HG02885 (cell line): ENCODE measurements around the gene NDUFB11.

Source experiments
- ATAC-seq: cut with Tn5 transposase; IDR thresholded peaks from one replicate; pipeline ENCODE4 v1.9.1; 2021; ENCODE audit warnings: mild to moderate bottlenecking; ENCODE audit not compliant: unreplicated experiment, poor library complexity

The NDUFB11 gene

DNA sequence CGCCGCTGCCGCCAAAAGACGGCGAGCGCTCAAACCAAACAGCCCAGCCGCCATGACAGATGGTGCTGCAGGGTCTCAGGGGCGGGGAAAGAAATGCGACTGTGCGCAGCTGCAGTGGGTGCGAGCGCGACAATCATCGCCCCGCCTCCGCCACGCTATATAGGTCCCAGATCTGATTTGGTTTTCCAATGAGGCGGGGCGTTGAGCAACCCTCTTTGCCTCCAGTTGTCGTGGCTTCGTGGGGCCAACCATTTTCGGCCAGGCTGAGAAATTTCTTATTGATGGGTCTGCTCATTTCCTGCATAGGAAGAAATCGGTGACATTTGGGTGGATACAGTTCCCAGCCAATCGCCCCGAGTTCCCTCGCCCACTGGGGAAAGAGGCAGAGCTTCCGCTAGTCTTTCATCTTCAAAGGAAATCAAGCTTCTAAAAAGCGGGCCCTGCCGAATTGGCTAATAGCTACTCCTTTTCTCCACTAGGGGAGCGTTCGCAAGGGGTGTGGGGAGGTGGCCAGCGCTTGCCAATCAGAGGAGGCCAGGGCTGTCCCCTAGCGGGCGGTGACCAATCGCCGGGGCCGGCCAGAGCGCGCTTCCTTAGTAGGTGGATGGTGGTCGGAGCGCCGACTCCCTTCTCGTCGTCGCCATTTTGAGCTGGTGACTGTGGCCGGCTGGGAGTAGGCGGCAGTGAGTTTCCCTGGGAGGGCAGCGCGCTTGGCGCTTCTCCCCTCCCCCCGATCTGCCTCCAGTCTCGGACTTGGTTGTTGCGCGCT lies at the start of gene NDUFB11, which contains the start of gene RBM10:
TSS of gene NDUFB11 (minus strand) at position 77 of the 769 bp plus-strand sequence. CDS start at position 54, 23 bp downstream.
TSS of gene RBM10 (plus strand) at position 596 of the 769 bp plus-strand sequence. CDS start 2,261 bp downstream, outside the sequence.
- peak; percentile 91 for ATAC-seq

DNA sequence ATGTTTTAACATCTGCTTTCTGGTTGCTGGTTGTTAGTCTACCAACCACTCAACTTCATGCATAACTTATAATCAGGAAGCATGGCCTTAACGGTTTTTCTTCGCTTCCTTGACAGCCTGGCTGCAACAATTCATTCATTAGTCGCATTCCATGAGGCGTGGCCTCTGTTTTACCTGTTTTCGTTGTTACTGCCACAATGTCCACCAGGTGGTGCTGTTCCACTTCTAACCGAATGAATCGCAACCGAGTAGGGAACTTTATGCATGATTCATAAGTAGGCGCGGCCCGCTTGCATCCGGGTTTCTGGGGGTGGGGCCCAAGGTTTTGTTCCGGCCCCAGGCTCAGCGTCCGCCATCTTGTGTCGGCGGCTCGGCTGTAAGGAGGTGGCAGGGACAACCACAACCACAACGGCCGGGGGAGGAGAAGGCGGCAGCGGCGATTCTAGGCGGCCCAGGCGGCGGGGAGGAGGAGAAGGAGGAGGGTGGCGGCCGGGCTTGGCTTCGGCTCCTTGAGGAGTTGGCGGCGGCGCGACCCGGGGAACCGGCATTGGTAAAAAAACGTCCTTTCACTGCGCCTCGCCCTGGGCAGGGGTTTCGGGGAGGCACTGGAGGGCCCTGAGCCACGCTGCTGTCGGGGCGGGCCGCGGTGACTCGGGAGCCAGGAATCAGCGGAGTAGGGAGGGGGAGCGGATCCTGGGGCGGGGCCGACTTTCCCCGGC lies 49.1 kb upstream of the NDUFB11 start, which contains the start of gene UBA1:
TSS of gene UBA1 (plus strand) at position 355 of the 719 bp plus-strand sequence. CDS start 4,974 bp downstream, outside the sequence.
- ATAC-seq = peak; percentile 82

DNA sequence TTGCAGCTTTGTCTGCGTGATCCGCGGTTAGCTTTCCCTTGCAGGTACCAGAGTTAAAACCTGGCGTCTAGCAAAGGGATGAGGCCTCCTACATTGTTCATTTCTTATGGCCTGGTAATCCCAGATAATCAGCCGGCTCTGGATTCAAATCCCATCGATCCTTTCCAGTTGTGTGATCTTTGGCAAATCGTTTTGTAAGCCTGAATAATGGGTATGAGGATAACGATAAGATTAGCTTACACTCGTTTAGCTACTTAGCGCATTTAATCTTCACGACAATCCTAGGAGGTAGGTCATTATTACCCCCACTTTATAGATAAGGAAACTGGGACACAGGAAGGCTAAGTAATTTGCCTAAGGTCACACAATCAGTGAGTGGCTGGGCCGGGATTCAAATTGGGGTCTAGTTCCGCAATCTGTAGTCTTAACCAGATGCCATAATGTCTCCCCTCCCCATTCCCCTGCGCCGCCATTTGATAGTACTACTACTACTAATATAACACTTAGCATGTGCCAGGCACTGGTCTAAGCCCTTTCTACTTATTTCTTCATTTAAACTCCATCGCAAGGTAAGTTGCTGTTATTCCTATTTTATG lies 47.4 kb upstream of the NDUFB11 start:
- no peak for ATAC-seq

DNA sequence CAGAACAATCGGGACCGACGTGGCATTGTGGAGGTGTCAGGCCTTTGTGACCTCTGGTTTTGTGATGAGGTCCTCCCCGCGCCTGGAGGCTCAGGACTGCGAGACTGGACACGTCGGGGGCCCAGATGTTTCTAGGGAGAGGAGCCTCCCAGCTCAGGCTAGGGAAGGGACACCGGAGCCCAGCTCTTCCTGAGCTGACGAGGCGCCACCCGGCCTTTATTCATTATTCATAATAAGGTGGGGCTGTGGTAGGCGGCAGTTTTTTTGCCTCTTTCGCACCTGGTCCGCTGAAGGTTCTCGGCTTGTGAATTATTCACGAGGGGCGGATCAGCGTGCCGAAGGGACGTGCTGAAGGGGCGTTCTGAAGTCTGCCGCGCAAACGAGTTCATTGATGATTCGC lies 46.8 kb upstream of the NDUFB11 start:
- ATAC-seq = no peak

DNA sequence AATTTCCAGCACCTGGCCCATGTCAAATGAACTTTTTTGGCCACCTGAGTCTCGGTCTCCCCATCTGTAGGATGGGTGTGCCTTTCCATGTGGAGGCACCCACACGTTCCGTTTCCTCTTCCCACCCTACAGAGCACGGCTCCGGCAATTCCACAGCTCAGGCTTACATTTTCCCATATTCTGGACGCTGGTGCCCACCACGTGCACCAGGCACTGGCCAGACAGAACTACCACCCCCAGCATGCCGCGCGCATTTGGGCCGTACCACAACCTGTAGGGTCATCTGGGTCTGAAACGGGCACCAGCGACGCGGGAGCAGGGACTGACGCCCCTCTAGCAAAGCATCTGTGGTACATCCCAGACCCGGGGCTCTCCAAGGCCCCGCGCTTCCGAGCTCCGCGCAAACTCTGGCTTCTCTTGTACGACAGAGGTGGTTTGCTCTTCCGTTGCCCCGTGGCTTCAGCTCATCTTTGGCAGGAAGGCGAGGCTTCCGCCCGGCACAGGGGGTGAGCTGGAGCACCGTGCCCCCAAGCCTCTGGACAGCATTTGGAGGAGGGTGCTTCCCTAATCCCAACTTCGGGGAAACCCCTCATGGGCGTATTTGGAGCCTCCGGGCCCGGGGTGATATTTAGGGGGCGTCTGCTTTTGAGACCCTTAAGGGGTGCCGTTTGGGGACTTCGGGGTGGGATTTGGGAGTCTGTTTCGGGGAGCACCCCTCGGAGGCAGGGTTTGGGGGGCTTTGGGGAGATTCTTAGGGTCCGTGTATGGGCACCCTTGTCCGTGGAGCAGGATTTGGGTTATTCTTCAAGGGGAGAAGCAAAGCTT lies 46.2 kb upstream of the NDUFB11 start:
- peak; percentile 56 for ATAC-seq

DNA sequence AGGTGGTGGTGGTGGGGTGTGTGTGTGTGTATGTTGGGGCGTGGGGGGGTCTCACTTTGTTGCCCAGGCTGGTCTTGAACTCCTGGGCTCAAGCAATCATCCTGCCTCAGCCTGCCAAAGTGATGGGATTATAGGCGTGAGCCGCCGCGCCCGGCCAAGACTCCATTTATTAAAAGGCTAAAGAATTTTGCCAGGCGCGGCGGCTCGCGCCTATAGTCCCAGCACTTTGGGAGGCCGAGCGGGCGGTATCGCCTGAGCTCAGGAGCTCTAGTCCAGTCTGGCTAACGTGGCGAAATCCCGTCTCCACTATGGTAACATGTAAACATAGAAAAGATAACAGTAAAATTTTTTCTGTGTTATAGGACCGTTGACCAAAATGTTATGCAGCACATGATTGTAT lies 45.4 kb upstream of the NDUFB11 start:
- ATAC-seq = no peak

DNA sequence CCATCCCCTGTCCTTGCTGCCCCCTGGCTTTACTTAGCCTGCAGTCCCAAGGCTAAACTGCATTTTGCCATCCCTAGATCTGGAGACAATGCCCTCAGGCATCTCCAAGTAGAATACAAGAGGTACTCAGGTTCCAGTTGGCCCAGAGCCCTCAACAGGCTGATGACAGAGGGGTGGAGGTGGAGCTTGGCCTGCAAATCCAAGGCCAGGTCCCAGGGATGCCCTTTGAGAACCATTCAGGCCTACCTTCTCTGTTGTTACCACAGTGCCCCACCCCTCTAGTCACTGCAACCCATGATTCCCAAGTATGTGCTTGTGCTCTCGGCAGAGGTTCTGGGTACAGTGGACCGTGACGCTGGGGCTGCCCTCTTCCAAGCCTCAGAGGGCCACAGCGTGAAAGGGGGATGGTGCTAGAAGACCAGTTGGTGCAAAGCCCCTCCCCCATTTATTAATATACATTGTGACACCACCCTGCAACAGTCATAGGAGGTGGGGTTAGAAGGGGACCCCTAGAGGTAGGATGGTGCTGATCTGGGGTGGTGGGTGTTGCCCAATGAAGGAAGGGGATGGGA lies 42.7 kb upstream of the NDUFB11 start:
- ATAC-seq = no peak

DNA sequence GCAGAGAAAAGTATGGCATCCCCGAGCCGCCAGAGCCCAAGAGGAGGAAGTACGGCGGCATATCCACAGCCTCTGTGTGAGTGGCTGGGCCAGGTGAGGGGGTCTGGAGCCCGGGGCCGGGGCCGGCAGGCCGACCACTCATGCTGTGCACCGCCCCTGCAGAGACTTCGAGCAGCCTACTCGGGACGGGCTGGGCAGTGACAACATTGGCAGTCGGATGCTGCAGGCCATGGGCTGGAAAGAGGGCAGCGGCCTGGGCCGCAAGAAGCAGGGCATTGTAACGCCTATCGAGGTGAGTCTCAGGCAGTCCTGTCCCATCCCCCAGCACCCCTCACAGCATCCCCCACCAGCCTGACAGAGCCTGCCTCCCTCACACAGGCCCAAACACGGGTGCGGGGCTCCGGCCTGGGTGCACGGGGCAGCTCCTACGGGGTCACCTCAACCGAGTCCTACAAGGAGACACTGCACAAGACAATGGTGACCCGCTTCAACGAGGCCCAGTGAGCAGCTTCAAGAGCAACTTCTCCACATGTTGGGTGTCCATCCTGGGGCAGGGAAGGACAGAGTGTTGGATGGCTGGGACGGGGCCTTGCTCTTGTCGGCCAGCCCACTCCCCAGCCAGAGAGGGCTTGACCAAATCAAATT lies 41.7 kb upstream of the NDUFB11 start:
- ATAC-seq = no peak

DNA sequence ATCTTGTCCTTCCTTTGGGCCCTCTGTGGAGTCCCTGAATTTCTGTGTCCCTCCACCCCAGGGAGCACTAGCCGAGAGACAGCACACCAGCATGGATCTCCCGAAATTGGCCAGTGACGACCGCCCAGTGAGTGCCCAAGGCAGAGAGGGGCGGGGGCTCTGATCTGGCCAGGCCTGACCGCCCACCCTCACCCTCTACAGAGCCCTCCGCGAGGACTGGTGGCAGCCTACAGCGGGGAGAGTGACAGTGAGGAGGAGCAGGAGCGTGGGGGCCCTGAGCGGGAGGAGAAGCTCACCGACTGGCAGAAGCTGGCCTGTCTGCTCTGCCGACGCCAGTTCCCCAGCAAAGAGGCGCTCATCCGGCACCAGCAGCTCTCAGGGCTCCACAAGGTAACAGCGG lies 40.7 kb upstream of the NDUFB11 start:
- ATAC-seq = no peak

DNA sequence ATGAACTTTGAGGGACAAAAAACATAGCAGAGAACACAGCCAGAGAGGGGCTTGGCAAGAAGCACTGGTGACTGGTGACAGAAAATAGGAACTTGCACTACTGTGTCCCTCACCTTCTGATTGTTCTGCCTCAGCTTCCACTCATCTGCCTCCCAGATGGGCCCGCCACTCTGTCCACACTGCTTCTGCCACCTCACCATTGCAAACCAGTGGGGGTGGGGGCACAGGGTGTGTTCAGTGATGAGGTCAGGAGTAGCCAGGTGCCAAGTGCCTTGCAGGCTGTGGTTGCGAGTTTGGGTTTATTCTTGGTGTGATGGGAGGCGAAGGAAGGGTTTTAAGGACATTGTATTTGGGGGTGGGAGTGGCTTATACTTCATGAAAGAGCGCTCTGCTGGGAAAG lies 40.0 kb upstream of the NDUFB11 start:
- no peak for ATAC-seq

DNA sequence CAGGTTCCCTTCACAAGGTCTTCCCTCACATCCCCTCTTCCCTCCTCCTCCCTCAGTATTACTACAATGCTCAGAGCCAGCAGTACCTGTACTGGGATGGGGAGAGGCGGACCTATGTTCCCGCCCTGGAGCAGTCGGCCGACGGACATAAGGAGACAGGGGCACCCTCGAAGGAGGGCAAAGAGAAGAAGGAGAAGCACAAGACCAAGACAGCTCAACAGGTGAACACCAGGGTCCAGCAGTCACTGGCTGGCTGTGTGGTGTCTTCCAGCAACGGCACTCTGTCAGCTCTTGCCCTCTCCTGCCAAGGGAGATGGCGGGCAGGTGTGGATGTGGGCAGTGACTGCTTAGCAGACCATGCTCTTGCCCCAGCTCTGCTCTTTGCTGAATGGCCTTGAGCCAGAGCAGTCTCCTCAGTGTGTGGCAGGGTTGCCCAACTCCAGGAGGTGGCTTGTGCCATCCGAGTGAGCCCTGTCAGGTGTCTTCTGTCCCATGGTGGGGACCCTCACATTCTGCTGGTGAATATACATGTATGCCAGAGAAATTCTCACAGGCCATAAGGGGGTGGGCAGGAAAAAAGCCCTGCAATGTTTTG lies 37.7 kb upstream of the NDUFB11 start:
- no peak for ATAC-seq

DNA sequence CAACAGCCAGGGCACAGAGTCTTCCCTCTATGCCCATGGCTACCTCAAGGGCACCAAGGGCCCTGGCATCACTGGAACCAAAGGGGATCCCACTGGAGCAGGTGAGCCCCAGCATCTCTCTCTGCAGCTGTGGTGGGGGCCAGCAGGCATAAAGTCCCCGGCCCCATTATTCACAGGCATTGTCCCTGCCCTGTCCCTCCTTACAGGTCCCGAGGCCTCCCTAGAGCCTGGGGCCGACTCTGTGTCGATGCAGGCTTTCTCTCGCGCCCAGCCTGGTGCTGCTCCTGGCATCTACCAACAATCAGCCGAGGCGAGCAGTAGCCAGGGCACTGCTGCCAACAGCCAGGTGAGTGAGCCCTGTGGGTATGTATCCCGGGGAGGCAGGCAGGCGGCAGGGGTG lies 36.8 kb upstream of the NDUFB11 start:
- no peak for ATAC-seq

DNA sequence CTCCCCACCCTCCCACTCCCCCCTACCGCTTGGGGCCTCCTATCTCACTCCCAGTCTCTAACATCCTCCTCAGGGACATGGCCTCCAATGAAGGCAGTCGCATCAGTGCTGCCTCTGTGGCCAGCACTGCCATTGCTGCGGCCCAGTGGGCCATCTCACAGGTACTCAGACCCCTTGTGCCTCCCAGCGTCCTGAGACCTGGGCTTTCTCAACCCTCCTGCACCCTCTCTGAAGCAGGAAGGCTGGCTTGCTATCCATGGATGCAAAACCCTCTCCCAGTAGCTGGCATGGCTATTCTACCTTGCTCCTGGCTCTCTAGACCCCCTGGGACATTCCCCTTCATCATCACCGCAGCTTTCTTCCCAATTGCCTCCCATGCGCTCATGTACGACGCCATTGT lies 35.8 kb upstream of the NDUFB11 start:
- no peak for ATAC-seq

DNA sequence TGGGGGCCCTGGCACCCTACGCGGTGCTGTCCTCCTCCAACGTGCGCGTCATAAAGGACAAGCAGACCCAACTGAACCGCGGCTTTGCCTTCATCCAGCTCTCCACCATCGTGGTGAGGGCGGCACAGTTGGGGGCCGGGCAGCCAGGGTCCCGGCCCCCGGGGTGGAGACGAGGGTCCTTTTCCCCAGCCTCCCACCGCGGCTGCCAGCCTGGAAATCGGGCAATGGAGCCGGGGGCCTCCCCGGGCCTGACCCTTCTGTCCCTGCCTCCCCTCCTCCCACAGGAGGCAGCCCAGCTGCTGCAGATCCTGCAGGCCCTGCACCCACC lies 35.4 kb upstream of the NDUFB11 start:
- ATAC-seq = no peak

DNA sequence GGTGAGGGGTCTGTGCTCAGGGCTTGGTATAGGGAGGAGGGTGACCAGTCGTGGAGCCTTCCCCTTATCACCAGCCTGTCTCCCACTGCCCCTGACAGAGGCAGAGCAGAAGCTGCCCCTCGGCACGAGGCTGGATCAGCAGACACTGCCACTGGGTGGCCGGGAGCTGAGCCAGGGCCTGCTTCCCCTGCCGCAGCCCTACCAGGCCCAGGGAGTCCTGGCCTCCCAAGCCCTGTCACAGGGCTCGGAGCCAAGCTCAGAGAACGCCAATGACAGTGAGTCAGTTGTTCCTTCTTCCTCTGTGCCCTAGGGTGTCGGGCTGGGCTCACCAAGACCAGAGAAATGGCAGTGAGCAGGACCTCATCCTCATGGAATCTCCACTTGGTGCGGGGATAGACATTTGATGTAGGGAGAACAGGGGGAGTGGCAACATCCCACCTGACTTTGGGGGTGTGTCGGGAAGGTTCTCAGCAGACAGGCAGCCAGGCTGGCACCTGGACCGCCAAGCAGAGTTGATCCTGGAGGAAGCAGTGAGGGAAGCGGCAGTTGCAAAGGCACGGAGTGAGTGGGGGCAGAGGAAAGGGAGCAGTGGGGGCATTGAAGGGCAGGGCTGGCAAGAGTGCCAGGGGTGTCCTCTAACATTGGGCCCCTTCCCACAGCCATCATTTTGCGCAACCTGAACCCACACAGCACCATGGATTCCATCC lies 34.9 kb upstream of the NDUFB11 start:
- no peak for ATAC-seq

DNA sequence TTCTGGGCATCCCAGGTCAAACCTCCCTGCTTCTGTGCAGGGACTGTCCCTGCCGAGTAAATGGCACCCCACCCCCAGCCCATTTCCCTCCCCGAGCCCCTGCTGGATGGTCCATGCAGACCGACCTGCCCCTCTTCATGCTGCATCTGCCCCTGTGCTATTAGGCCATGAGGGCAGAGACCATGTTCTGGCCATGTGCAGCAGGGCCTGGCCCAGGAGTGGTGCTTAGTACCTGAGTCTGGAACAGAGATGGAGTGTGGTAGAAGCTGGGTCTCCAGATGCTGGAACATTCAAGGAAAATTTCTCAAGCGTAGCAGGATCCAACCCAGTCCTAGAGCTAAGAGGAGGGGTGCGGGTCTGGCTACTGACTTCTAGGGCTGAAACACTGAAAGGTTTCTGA lies 33.8 kb upstream of the NDUFB11 start:
- ATAC-seq = no peak

DNA sequence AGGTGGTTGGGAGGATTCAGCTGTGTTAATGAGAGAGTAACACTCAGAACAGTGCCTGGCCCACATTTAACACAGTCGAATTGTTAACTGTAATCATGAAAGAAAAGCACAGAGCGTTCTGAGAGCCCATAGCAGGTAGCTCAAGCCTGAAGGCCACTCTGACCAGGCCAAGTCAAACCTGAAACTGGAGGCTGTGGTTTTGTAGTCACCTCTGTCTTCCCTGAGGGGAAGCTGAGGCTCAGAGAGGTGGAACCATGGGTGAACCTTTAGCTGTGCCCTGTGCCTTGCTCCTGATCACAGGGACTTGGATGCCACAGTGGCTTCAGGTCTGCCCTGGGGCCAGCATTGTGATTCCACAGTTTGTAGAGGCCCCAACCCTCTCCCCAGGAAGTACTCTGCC lies 32.6 kb upstream of the NDUFB11 start:
- no peak for ATAC-seq

DNA sequence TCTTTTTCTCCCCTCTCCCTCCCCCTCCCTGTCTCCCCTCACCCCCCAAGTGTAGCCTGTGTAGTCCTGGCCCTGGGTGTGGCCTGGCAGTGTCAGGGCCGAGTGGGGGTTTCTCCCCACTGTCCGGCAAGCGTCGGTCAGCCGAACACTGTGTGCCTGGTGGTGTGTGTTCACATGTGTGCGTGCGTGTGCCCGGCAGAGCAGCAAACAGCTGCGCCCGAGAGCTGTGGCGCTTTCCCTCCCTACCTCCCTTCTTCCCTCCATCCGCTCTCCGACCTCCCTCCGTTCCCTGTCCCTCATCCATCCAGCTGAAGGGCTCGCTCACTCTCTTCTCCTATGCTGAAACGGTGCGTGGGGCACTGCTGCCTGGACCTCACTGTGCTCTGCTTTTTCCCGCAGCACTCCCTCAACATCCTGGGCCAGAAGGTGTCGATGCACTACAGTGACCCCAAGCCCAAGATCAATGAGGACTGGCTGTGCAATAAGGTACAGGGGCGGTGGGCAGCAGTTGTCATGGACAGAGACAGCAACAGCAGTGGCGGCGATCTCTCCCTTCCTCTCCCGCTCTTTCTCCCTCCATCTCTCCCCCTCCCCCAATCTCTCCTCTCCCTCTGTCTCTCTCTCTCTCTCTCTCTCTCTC lies 31.7 kb upstream of the NDUFB11 start:
- no peak for ATAC-seq
